ENCODE data around the gene UNC93A.
"Not testable (repeated sequence)": the region's sequence is repeated elsewhere in the genome, so short reads cannot be mapped to it uniquely, and the experiment has no call there.

Gene UNC93A

DNA sequence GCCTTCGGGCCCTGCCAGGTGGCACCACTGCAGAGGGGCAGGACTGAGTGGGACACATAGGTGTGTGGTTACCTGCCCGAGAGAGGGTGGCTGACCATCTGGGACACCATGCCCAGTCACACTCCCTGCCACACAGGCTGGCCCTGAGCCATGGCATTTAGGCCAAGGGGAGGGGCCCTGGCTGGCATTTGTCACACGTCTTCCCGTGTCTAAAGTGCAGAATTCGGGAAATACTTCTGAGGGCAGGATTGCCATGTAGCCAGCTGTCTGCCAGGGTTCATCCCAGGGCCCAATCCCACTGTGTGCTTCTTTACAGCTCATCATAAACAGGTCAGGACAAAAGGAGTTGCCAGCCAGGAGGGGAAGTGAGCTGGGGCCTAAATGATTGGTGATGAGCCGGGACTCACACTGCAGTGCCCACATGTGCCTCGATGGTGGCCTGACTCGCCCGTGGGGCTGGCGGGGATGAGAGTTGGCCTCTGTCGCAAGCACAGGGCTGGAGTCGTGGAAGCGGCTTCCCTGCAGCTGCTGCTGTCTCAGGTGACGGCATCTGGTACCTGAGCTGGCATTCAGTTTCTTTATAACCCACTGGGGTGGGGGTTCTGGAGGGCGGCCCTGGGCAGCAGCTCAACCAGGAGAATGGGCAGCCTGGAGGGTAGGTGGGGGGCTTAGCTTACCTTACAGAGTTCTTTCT, 5.9 kb upstream of the UNC93A start:
- no peak overlapping the region for H3K4me3 ChIP-seq (ENCODE audit: low read depth, low read length)
- in situ Hi-C loops (cut with HindIII; ENCODE audit: low sequenced_read_pairs) = no loop called here
- TF ChIP-seq, protein P1, sequence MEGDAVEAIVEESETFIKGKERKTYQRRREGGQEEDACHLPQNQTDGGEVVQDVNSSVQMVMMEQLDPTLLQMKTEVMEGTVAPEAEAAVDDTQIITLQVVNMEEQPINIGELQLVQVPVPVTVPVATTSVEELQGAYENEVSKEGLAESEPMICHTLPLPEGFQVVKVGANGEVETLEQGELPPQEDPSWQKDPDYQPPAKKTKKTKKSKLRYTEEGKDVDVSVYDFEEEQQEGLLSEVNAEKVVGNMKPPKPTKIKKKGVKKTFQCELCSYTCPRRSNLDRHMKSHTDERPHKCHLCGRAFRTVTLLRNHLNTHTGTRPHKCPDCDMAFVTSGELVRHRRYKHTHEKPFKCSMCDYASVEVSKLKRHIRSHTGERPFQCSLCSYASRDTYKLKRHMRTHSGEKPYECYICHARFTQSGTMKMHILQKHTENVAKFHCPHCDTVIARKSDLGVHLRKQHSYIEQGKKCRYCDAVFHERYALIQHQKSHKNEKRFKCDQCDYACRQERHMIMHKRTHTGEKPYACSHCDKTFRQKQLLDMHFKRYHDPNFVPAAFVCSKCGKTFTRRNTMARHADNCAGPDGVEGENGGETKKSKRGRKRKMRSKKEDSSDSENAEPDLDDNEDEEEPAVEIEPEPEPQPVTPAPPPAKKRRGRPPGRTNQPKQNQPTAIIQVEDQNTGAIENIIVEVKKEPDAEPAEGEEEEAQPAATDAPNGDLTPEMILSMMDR (IDR thresholded peaks at IDR 0.05; ENCODE audit: low read depth, low read length) = no peak
- no peak for DNase-seq (ENCODE audit: low read depth, low spot score)

DNA sequence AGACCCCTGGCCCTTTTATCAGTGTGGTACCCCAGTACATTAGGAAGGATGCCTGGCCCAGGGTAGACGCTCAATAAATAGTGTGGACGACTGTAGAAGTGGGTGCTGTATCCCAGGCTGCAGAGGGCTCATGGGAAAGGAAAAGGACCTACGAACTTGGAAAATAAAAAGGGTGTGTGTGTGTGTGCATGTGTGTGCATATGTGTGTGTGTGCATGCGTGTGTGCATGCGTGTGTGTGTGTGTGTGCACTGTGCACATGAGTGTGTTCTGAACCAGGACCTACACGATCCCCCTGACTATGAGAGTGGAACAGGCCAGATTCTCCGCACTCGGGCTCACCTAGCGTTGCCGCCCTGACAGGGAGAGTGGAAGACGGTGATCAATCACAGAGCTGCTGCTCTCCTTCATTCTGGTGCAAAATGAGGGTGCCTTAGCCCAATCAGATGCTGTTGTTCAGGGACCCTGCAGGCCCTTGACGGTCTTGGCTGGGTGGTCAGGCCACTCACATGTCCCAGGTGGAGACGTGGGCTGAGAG, 3.5 kb upstream of the UNC93A start:
- in situ Hi-C loops (cut with HindIII; ENCODE audit: low sequenced_read_pairs) = no loop called here
- TF ChIP-seq, protein P1 (IDR thresholded peaks at IDR 0.05; ENCODE audit: low read depth, low read length) = no peak
- no peak overlapping the region for H3K4me3 ChIP-seq (ENCODE audit: low read depth, low read length)
- DNase-seq (ENCODE audit: low read depth, low spot score) = no peak

DNA sequence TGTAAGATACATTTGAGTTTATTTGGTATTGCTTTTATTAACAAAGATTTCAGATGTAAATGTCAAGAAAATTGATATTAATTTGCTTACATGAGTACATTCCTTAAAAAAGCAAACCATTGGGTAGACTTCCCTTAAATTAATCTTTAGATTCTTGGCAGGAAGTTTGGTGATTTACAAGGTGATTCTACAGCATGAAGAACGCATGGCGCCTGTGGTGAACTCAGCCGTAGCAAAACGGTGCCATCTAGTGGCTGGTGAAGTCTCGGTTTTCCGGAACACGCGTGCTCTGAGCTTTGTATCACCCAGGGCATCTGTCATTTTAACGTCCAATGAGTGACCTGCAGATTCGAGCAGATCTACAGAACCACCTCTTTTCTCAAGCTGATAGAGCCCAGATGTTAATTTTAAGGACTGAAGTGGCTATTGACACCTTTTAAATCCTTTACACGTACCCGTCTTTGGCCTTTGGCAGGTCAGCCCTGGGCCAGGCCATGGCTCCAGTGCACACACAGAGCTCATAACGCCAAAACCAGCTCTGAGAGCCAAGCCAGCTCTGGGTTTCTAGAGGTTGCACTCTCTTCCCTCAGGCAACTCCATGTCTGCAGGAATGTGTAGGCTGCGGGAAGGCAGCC, 2.4 kb upstream of the UNC93A start:
- DNase-seq (ENCODE audit: low read depth, low spot score) = peak; percentile 40

DNA sequence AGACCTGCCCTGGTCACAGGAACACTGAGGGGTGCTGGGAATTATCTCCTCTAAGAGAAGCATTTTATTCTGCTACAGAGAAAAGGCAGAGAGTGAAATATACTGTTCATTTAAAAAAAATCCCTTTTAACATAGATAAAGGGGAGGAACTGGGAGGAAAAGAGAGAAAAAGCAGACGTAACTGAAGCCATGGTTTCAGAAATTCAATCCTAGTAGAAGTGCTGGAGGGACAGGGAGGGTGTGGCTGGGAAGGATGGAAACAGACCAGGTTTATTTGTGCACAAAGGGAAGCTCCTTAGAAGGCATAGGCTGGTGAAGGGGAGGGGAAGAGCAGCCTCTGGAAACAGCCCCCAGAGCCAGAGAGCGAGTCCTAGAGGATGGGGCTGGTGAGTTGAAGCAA, 1.8 kb upstream of the UNC93A start:
- in situ Hi-C loops (cut with HindIII; ENCODE audit: low sequenced_read_pairs); DNase-seq (ENCODE audit: low read depth, low spot score); H3K4me3 ChIP-seq (ENCODE audit: low read depth, low read length): not testable (repeated sequence)

More for the DNA sequence above, 2.4 kb upstream of the UNC93A start:
- in situ Hi-C loops (cut with HindIII; ENCODE audit: low sequenced_read_pairs); H3K4me3 ChIP-seq (ENCODE audit: low read depth, low read length): not testable (repeated sequence)
- TF ChIP-seq, protein P1 (IDR thresholded peaks at IDR 0.05; ENCODE audit: low read depth, low read length) = peak; percentile 42

DNA sequence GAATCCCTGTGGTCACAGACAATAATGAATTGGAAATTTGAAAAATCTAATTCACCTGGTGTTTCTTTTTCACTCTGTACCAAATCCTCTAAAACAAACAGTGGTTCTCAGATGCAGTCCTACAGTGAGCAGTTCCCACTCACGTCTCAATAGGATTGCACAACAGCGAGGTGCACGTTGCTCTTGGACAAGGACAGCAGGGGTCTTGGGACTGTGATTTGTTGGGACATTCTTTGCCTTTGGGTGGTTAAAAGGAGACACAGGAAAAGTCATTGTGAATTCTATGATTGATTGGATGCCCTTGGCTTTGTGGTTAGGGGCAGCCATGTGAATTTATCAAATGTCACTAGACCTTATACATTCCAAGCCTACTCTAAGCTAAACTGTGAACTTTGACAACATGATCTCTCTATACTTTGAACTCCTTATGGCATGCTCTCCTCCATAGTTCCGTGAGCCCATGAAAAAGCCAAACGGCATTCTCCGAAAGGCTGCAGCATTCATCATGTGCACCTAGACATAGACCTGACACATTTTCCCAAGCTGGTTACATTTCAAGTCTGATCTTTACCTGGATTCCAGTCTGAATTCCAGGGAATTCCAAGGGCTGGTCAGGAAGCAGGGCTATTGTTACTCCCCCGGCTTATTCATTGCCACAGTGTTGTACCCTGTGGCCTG, 647 bp downstream of the UNC93A start:
- no peak overlapping the region for H3K4me3 ChIP-seq (ENCODE audit: low read depth, low read length)
- TF ChIP-seq, protein P1 (IDR thresholded peaks at IDR 0.05; ENCODE audit: low read depth, low read length) = no peak
- in situ Hi-C loops (cut with HindIII; ENCODE audit: low sequenced_read_pairs) = no loop called here
- no peak for DNase-seq (ENCODE audit: low read depth, low spot score)

DNA sequence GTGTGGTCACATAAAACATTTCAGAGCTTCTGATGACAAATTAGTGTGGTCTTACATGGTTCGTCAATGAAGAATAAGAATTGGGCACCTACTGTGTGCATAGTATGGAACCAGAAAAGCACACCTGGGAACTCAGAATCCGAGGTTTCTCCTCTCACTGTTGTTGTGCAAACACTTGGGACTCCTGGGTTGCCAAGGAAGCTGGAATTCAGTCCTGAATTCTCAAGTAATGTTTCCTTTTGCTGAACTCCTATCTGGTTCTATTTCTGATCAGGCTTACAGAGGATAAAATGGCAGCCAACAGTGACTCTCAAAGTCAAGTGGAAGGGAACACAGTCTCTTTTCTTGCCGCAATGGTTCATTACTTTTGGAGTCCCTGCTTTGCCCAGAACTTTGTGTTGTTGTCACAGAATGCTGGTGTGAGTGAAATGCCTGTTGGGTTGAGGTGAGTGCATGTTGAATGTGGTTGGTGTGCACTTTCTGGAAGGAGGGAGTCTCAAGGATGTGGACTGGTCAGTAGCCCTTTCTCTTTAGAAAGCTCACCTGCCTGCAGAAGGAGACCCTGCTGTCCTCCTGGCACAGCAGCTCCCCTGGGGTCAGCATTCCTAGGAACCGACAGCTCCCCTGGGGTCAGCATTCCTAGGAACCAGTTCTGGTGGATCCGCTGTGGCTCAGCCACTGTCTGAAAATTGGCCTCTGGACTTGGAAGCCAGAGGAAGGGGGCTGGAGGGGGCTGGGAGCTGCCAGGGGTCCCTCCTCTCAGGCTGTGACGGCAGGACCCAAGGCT, 1.4 kb downstream of the UNC93A start:
- DNase-seq (ENCODE audit: low read depth, low spot score) = no peak
- in situ Hi-C loops (cut with HindIII; ENCODE audit: low sequenced_read_pairs) = no loop called here
- no peak overlapping the region for H3K4me3 ChIP-seq (ENCODE audit: low read depth, low read length)
- TF ChIP-seq, protein P1 (IDR thresholded peaks at IDR 0.05; ENCODE audit: low read depth, low read length) = no peak
